GM12892 (cell line): Measurements from ENCODE around the gene C4BPA.

Source experiments
- DNase-seq: peaks from one replicate; pipeline ENCODE4 v3.0.0; 2011; ENCODE audit not compliant: insufficient read length
- FAIRE-seq: peaks from 2 replicates; lab custom pipeline; 2011; peaks lifted over from hg19 to GRCh38; lab: Jason Lieb, UNC
- POLR2A ChIP-seq: IDR thresholded peaks from 2 replicates; pipeline ENCODE4 v1.6.1; 2011; ENCODE audit warnings: low read depth, low read length, control low read depth
- POLR2AphosphoS5 ChIP-seq: IDR thresholded peaks from 2 replicates; pipeline ENCODE4 v1.6.1; 2011; ENCODE audit warnings: low read depth, low read length, control low read depth
- TAF1 ChIP-seq: IDR thresholded peaks from 2 replicates; pipeline ENCODE4 v1.6.1; 2011; ENCODE audit warnings: low read depth, mild to moderate bottlenecking, control low read depth, low read length, borderline replicate concordance

Gene C4BPA

DNA sequence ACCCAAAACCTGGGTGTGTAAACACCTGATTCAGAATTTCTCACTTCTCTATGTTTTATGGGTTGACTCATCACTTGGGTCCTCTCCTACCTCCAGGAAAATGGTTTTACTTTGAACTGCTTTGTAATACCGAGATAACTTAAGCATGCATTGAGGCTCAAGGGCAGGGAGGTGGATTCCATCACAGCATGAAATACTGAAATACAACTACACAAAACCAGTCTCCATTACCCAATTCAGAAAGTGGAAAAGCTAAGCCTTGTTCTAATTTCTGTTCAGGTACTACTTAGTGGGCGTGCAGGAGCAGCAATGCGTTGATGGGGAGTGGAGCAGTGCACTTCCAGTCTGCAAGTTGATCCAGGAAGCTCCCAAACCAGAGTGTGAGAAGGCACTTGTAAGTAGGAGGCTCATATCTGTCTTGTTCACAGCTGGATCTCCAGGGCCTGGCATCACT, 6.1 kb upstream of the C4BPA start:
- no peak for TF ChIP-seq POLR2A
- TF ChIP-seq TAF1 = no peak
- TF ChIP-seq POLR2AphosphoS5 = no peak
- FAIRE-seq = peak; percentile 92
- DNase-seq = peak; percentile 18

DNA sequence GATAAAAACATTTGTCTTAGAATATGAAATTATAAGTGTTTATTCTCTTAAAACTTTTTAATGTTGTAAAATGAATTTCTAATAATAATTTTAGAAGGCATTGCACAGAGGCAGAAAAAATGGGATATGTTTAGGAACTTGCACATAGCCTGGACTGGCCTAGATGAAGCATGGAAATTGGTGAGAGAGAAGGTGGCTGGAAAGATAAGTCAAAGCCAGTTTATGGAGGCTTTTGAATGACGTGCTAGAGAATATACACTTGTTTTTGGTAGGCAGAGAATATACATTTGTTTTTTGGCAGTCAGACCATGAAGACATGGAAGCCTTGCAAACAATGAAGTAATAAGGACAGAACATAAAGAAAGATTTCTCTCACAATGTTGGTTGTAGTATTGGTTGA, 2.3 kb upstream of the C4BPA start:
- FAIRE-seq = no peak
- DNase-seq = no peak
- TF ChIP-seq POLR2A (no peak), TAF1 (no peak), POLR2AphosphoS5 (no peak)

DNA sequence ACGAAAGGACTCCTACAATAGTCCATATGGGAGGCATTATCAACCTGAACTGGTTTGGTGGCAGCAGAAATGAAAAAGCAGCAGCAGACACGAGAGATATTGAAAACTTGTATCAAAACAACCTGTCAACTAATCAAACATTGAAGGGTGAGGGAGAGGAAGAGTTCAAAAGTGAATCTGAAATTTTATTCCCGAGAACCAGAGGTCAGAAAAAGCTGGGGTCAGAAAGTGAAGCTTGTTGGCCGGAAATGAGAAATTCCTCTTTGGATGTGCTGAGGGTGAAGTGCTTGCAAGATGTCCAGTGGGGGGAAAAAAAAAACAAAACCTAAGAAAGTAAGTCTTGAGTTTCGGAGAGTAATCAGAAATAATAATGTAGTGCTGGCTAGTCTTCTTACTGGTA, 1.9 kb upstream of the C4BPA start:
- no peak for FAIRE-seq
- TF ChIP-seq POLR2AphosphoS5 (no peak), POLR2A (no peak), TAF1 (no peak)
- DNase-seq = no peak

DNA sequence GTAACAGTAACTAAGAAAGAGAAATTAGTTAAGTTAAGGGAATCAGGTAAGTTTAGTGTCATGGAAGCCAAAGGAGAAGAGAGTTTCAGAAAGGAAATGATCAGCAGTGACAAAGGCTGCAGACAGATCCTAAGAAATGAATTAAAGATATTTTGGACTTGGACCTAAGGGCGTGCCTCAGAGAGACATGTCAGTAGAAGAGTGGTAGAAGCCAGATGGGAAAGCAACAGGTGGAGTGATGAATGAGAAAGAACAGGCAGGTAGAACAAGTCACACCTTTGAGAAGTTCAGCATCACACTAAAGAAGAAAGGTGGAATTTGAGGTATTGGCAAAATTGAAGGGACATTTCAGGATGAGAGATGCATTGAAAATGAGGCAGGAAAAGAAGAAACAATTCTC, 1.4 kb upstream of the C4BPA start:
- TF ChIP-seq POLR2AphosphoS5 (no peak), TAF1 (no peak), POLR2A (no peak)
- FAIRE-seq (no peak), DNase-seq (no peak)

DNA sequence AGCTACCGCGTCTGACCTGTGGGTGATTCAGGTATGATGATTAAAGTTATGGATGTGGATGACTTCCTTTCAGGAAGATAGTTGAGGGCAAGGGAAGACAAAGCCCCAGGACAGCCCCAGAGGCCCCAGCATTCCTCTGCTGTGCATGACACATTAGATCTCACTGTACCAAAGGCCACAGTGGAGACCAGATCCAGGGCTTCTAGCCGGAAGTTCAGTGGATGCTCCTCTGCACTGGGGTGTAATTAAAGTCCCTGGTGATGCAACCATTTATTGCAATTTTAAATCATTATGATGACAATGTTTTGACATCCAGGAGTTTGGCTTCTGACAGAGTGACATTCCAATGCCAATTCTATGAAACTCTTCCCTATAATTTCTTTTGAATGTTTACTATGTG, 5.0 kb downstream of the C4BPA start:
- TF ChIP-seq TAF1 (no peak), POLR2AphosphoS5 (no peak), POLR2A (no peak)
- DNase-seq (no peak), FAIRE-seq (no peak)

DNA sequence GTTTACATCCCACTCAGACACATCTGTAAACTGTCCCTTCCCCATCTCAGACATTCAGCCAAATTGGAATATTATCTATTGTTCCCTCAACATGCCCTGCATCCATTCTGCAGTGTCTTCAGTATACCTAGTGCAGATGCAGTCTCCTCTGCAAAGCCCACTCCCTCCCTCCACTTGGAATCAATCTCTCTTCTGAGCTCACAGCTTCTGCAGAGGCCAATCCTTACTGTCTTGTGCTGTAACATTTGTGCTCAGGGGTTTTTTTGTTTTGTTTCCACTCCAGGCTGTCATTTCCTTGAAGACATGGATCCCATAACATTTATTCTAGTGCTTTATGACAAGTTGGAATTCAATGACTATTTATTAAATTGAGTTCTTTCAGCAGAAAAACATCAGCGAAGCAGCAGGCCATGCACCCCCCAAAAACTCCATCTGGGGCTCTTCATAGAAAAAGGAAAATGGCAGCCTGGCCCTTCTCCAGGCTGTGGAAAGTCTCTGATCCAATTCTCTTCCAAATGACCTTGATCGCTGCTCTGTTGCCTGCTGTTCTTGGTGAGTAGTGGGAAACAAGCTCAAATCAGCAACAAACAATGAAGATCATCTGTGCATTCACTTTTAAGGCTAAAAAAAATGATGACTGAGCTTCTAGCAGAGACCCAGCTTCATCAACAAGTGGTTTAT, 8.7 kb downstream of the C4BPA start:
- no peak for TF ChIP-seq POLR2AphosphoS5
- TF ChIP-seq TAF1 = no peak
- TF ChIP-seq POLR2A = no peak
- no peak for DNase-seq
- FAIRE-seq = no peak

DNA sequence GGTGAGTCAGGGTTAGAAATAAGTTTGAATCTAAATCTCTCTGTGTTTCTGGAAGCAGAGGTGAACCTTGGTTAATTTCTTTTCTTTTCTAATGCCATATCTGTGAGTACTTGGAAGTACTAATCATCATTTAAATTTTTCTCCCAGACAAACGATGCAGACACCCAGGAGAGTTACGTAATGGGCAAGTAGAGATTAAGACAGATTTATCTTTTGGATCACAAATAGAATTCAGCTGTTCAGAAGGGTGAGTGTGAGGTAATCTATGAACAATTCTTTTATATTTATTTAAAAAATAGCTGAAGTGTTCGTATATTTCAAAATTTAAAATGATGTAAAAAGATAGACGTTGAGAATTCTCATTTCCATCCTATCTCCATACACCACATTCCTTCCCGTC, 11.2 kb downstream of the C4BPA start:
- FAIRE-seq = no peak
- DNase-seq = no peak
- TF ChIP-seq POLR2A (no peak), POLR2AphosphoS5 (no peak), TAF1 (no peak)

DNA sequence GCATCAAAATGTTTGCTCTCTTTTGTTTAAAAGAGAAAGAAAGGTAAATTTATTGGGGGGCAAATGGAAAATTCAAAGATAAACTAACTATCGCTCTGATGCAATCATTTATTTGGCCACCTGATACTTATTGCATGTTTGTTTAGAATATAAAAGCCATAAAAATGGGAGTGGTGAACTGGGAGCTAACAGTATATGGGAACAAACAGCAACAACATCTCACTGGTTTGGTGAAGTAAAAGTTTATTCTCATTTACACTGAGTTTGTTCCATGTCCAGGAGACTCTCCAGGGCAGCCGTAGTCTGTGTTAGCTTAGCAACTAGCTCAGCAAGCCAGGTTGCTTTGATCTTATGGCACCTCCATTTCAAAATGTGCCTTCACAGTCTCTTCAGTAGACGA, 20.4 kb downstream of the C4BPA start:
- no peak for TF ChIP-seq TAF1
- no peak for TF ChIP-seq POLR2A
- no peak for TF ChIP-seq POLR2AphosphoS5
- DNase-seq (no peak), FAIRE-seq (no peak)

DNA sequence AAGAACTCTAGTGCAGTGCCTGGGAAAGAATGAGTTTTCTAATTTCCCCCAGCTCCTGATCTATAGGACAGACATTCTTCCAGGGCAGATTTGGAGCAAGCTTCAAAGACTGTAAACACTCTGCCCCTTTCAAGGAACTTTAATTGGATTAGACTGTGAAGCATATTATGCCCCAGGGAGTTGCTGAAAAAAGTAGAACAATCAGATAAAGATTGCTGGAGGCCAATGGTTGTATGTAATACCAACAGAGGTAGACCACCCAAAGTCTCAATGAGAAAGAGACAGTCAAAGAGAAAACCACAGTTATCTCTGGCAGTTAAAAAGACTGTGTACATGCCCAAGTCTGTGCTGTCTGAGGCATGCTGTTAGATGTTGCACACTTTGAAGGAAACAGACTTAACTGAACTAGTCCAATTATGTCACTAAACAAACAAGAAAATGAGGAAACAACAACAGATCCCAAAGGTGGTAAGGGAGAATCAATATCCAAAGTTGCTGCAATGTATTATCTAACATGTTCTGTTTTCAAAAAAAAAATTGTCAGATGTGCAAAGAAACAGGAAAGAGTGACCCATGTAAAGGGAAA, 24.4 kb downstream of the C4BPA start:
- DNase-seq = no peak
- no peak for TF ChIP-seq POLR2AphosphoS5
- no peak for TF ChIP-seq POLR2A
- no peak for TF ChIP-seq TAF1
- FAIRE-seq = no peak

DNA sequence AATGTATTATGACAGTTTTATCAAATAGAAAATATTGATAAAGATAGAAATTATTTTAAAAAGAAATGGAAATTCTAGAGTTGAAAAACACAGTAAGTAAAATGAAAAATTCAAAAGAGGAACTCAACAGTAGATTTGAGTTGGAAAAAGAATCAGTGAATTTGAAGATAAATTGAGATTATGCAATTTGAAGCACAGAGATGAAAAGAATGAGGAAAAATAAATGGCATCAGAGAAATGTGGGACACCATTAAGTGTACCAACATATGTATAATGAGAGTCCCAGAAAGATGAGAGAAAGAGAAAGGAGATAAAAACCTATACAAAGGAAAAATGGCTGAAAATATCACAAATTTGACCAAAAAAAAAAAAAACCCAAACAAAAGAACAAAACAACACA, 25.0 kb downstream of the C4BPA start:
- FAIRE-seq (no peak), DNase-seq (no peak)
- TF ChIP-seq TAF1 (no peak), POLR2A (no peak), POLR2AphosphoS5 (no peak)

DNA sequence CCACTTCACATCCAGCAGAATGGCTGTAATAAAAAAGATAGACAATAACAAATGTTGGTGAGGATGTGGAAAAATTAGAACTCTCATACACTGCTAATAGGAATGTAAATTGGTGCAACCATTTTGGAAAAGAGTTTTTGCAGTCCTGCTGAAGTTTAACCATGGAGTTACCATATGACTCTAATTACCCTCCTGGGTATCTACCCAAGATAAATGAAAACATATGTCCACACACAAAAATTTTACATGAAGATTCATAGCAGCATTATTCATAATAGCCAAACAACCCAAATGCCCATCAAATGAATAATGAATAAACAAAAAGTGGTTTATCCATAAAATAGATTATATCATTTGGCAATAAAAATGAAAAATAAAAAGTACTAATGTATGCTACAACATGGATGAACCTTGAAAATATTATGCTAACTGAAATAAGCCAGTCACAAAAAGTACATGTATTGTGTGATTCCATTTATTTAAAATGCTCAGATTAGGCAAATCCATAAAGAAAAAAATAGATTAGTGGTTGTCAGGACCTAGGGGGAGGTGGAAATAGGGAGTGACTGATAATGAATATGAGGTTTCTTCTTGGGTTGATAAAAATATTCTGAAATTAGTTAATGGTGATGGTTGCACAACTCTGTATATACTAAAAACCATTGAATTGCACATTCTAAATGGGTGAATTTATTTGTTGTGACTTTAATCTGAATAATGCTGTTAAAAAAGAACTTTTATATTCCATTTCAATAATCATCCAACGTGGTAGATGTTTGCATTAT, 26.4 kb downstream of the C4BPA start:
- FAIRE-seq (no peak), DNase-seq (no peak)
- no peak for TF ChIP-seq TAF1
- no peak for TF ChIP-seq POLR2A
- no peak for TF ChIP-seq POLR2AphosphoS5

DNA sequence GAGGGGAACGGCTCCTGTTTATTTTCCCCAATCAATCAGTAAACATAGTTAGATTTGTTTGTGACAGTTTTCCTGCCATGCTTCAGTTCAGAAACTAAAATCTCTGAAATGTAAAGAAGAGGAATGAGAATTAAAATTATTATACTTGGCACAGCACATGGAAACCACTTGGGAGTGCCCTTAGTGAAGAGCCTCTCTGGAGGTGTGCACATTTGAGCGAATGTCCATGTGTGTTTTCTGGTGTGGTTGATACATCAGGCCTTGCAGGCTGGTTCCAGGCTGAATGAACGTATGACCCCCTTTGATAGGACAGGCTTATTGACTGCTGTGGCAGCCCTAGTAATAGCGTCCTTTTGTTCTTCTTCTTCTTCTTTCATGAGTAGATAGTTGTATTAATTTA, 27.1 kb downstream of the C4BPA start:
- DNase-seq = no peak
- no peak for FAIRE-seq
- no peak for TF ChIP-seq POLR2AphosphoS5
- no peak for TF ChIP-seq TAF1
- TF ChIP-seq POLR2A = no peak

DNA sequence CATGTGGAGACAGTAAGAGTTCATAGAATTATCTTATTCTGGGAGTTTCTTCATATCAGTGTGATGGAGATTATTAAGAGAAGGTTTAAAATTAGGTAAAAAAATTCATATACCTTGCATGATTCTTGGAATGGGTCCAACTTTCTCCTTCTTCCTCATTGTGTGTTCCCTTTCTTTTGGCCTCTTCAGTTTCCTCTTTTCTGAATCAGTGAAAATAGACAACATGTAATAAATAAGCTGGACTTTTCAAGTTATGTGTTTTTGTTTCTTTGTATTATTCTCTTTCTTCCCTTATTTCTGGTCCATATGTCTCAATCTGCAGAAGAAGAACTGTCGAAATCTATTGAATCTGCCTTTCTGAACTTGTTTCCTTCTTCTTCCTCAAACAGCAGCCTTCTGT, 30.5 kb downstream of the C4BPA start:
- DNase-seq = no peak
- FAIRE-seq = no peak
- TF ChIP-seq POLR2AphosphoS5 = no peak
- no peak for TF ChIP-seq POLR2A
- no peak for TF ChIP-seq TAF1
